Large intestine (tissue), 3 donors: ENCODE data around the gene GCAT. TPM values are rescaled to one million over a fixed set of nuclear protein-coding genes. Genes with fewer than 3 reads are reported as not detected.
A peak's percentile ranks its signal among the peaks of the same experiment; 100 is the strongest.
"Not testable (repeated sequence)": the region's sequence is repeated elsewhere in the genome, so short reads cannot be mapped to it uniquely, and the experiment has no call there.

Experiments used
- DNase-seq, 2 donors: peaks; one replicate each; pipeline versions ENCODE4 v3.0.0 to v3.0.0-alpha.2; 2013
- H3K27ac ChIP-seq: one replicate; pipeline ENCODE4 v1.5.1; 2013; ENCODE audit warnings: low read length
- H3K27me3 ChIP-seq: 2 replicates; pipeline ENCODE4 v1.6.1; 2013; ENCODE audit warnings: low read length; ENCODE audit not compliant: control insufficient read depth, insufficient read depth
- H3K36me3 ChIP-seq: 2 replicates; pipeline ENCODE4 v1.6.1; 2013; ENCODE audit warnings: low read length; ENCODE audit not compliant: control insufficient read depth, insufficient read depth
- H3K4me1 ChIP-seq: one replicate; pipeline ENCODE4 v1.6.1; 2013; ENCODE audit warnings: low read length; ENCODE audit not compliant: control insufficient read depth, insufficient read depth
- H3K4me3 ChIP-seq: one replicate; pipeline ENCODE4 v1.5.1; 2013; ENCODE audit warnings: low read length
- H3K9me3 ChIP-seq: one replicate; pipeline ENCODE4 v1.6.1; 2013; ENCODE audit warnings: mild to moderate bottlenecking, low read depth, low read length, moderate library complexity; ENCODE audit not compliant: control insufficient read depth
- WGBS: methylation state at CpG from one replicate; pipeline ENCODE4 v1.1.5; 2013; ENCODE audit warnings: low lambda C conversion rate; ENCODE audit not compliant: insufficient coverage; 5-methylcytosine and 5-hydroxymethylcytosine counted together
- polyA plus RNA-seq: library from polyadenylated mRNA; unstranded; fragments of 120-200 nt; gene quantifications from one replicate; pipeline ENCODE4 v1.2.1, GENCODE V29; 2013

The GCAT gene
- polyA plus RNA-seq, 1 donor, result 9.2 TPM

GRCh38 chr22:37781434-37782059 is 26.2 kb upstream of the GCAT start:
- no peak for DNase-seq
- Histone ChIP-seq H3K4me3 (no peak overlapping the region), H3K9me3 (peaks cover 3% of the 10 kb centered on the region), H3K36me3 (no peaks in the 10 kb centered on the region), H3K27ac (no peak overlapping the region), H3K4me1 (peaks cover 13% of the 10 kb centered on the region), H3K27me3 (no peaks in the 10 kb centered on the region)
- WGBS, result no CpG with 5 or more reads among the region's 13 CpGs

GRCh38 chr22:37782340-37783168 is 25.2 kb upstream of the GCAT start:
- Histone ChIP-seq H3K27me3 (no peaks in the 10 kb centered on the region), H3K9me3 (peaks cover 3% of the 10 kb centered on the region), H3K36me3 (no peaks in the 10 kb centered on the region), H3K27ac (no peak overlapping the region), H3K4me1 (peaks cover 9% of the 10 kb centered on the region), H3K4me3 (no peak overlapping the region)
- no peak for DNase-seq
- no CpG with 5 or more reads among the region's 18 CpGs for WGBS

GRCh38 chr22:37784829-37785495 is 22.8 kb upstream of the GCAT start:
- Histone ChIP-seq H3K27me3 (no peaks in the 10 kb centered on the region), H3K9me3 (peaks cover 3% of the 10 kb centered on the region), H3K36me3 (no peaks in the 10 kb centered on the region), H3K27ac (peak overlapping the region; percentile 43), H3K4me3 (no peak overlapping the region), H3K4me1 (peaks cover 9% of the 10 kb centered on the region)
- peak; percentile 62 to 84 for DNase-seq
- WGBS, result no CpG with 5 or more reads among the region's 11 CpGs

- WGBS, result no CpG with 5 or more reads among the region's 2 CpGs
- Histone ChIP-seq H3K27me3 (no peaks in the 10 kb centered on the region), H3K4me1 (no peaks in the 10 kb centered on the region), H3K4me3 (no peak overlapping the region), H3K27ac (no peak overlapping the region), H3K9me3 (peaks cover 3% of the 10 kb centered on the region), H3K36me3 (no peaks in the 10 kb centered on the region)
- DNase-seq, result no peak
Observed at GRCh38 chr22:37790234-37790633, 17.5 kb upstream of the GCAT start.

- no peak overlapping the region for H3K4me3 ChIP-seq
- no CpG with 5 or more reads among the region's 6 CpGs for WGBS
- H3K27ac ChIP-seq, result no peak overlapping the region
- DNase-seq, result no peak
- H3K27me3 ChIP-seq, result no peaks in the 10 kb centered on the region
- H3K4me1 ChIP-seq, result peaks cover 8% of the 10 kb centered on the region
- no peaks in the 10 kb centered on the region for H3K36me3 ChIP-seq
- H3K9me3 ChIP-seq, result no peaks in the 10 kb centered on the region
Observed at GRCh38 chr22:37792494-37792893, 15.2 kb upstream of the GCAT start.

- no peaks in the 10 kb centered on the region for H3K9me3 ChIP-seq
- no peaks in the 10 kb centered on the region for H3K27me3 ChIP-seq
- no peaks in the 10 kb centered on the region for H3K36me3 ChIP-seq
- DNase-seq, result no peak
- no CpG with 5 or more reads among the region's 2 CpGs for WGBS
- peaks cover 8% of the 10 kb centered on the region for H3K4me1 ChIP-seq
- H3K4me3 ChIP-seq, result no peak overlapping the region
- no peak overlapping the region for H3K27ac ChIP-seq
Observed at GRCh38 chr22:37794376-37794775, 13.4 kb upstream of the GCAT start.

- peak; percentile 33 to 64 for DNase-seq
- Histone ChIP-seq H3K9me3 (no peaks in the 10 kb centered on the region), H3K27me3 (no peaks in the 10 kb centered on the region), H3K4me1 (peaks cover 8% of the 10 kb centered on the region), H3K27ac (peak overlapping the region; percentile 15), H3K36me3 (no peaks in the 10 kb centered on the region), H3K4me3 (no peak overlapping the region)
- no CpG with 5 or more reads among the region's 3 CpGs for WGBS
Observed at GRCh38 chr22:37796079-37796478, 11.7 kb upstream of the GCAT start.

- H3K4me1 ChIP-seq, H3K27me3 ChIP-seq, DNase-seq, H3K4me3 ChIP-seq, H3K36me3 ChIP-seq, H3K9me3 ChIP-seq, H3K27ac ChIP-seq: not testable (repeated sequence)
- 100% methylated on average over 1 of the region's 7 CpGs for WGBS
Observed at GRCh38 chr22:37797259-37797658, 10.5 kb upstream of the GCAT start.

- WGBS, result 60% methylated on average over 1 of the region's 14 CpGs
- Histone ChIP-seq H3K9me3 (no peaks in the 10 kb centered on the region), H3K27ac (no peak overlapping the region), H3K4me3 (no peak overlapping the region), H3K4me1 (peaks cover 11% of the 10 kb centered on the region), H3K27me3 (no peaks in the 10 kb centered on the region), H3K36me3 (no peaks in the 10 kb centered on the region)
- DNase-seq, result no peak
Observed at GRCh38 chr22:37797874-37798500, 9.7 kb upstream of the GCAT start.

GRCh38 chr22:37799979-37800378 is 7.8 kb upstream of the GCAT start:
- DNase-seq, H3K4me3 ChIP-seq, H3K27ac ChIP-seq, H3K27me3 ChIP-seq, H3K36me3 ChIP-seq, H3K9me3 ChIP-seq: not testable (repeated sequence)
- WGBS, result 83% methylated on average over 1 of the region's 9 CpGs
- H3K4me1 ChIP-seq, result peaks cover 24% of the 10 kb centered on the region
